Measurements from ENCODE around the gene ERG. TPM values are rescaled to one million over a fixed set of nuclear protein-coding genes. Genes with fewer than 3 reads are reported as not detected.

The ERG gene, protein sequence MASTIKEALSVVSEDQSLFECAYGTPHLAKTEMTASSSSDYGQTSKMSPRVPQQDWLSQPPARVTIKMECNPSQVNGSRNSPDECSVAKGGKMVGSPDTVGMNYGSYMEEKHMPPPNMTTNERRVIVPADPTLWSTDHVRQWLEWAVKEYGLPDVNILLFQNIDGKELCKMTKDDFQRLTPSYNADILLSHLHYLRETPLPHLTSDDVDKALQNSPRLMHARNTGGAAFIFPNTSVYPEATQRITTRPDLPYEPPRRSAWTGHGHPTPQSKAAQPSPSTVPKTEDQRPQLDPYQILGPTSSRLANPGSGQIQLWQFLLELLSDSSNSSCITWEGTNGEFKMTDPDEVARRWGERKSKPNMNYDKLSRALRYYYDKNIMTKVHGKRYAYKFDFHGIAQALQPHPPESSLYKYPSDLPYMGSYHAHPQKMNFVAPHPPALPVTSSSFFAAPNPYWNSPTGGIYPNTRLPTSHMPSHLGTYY
- 3.0 and 3.1 TPM in 2 replicates for total RNA-seq (2021; fragmentation: NEBNext Ultra II Directional; extraction: Animal tissue kit (Norgen Biotek cat#: 25700))
- 1.0 and 1.1 TPM in 2 replicates for polyA plus RNA-seq (2011; rRNA removed)
- 0.71 TPM for polyA plus RNA-seq (2011; cell fraction: cytosol; rRNA removed)
- 2.3 TPM for polyA plus RNA-seq (2011; cell fraction: nucleus; rRNA removed)
- 1.1 to 1.7 TPM (median 1.4 TPM) in 4 replicates for polyA plus RNA-seq (2012, experiment 1 of 2)
- polyA plus RNA-seq (2012, experiment 2 of 2) = 0.35 TPM
- 2.5 TPM for polyA plus RNA-seq (2013, experiment 1 of 2)
- polyA plus RNA-seq (2013, experiment 2 of 2) = 2.3 TPM
- 1.1 and 5.0 TPM in 2 replicates for polyA minus RNA-seq (2011; rRNA and poly(A)+ RNA removed)
- polyA minus RNA-seq (2011; cell fraction: cytosol; rRNA and poly(A)+ RNA removed) = 0.37 TPM
- polyA minus RNA-seq (2011; cell fraction: nucleus; rRNA and poly(A)+ RNA removed) = 0.70 TPM
- long read RNA-seq, experiment 1, partial matches to known transcripts = 2 of 4 reads
- long read RNA-seq, experiment 1, other reads (novel, unspliced or antisense) = 2 of 4 reads
- long read RNA-seq, experiment 2 = 0 reads

DNA sequence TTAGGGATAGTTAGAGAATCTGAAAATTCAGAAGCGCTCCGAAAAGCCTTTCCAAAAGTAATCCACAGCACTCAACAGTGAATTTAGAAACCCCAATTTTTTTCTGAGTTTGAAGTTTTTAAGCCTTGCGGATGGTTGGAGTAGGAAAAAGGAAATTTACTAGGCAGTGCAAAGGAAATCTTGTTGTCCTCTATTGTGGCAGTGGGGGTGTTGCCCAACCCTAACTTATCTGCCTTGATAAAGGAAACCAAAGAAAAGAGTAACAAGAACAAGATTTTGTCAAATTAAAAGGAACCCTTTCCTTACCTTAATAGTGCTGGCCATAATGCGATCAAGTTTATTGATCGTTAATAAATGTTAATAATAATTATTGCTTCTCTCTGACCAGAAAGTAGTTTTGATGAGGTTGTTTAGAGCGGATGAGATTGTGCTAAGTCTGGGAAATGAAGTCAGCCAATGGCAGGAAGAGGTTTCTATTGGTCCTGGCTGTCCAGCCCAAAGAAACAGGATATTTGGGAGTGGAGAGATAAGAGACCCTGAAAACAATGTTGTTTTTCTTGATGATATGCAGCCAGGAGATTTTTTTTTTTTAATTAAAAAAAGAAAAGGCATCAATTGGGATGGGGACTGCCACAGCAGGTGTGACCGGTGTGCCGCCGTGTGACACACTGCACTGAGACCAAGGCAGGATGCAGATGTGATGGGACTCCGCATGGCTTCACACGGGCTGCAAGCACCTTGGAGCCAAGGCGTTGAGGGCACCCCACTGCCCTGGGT, at the start of gene ERG:
ERG (minus strand) TSS at position 421 of the 777 bp plus-strand sequence; CDS start at position 324, 97 bp downstream.
- no peak within 1 kb of the TSS; the same call in 1 of the 2 replicates for H2BK5ac ChIP-seq (ENCODE audit: low read depth, low read length)
- H3K36me3 ChIP-seq (ENCODE audit: control insufficient read depth in 2 of 4, insufficient read depth in 4 of 4, low read length in 3 of 4) = no peaks in the 10 kb centered on the region
- no peak within 1 kb of the TSS for H3K4me2 ChIP-seq (ENCODE audit: insufficient read depth in 1 of 2, low read depth in 2 of 2, low read length in 2 of 2)
- WGBS, 2 experiments (ENCODE audit: extremely low coverage in 1 of 2, insufficient coverage in 1 of 2, insufficient read length in 1 of 2, insufficient replicate concordance in 2 of 2, low coverage in 1 of 2, low lambda C conversion rate in 2 of 2, missing lambda C conversion rate in 1 of 2) = 83% methylated on average over 12 of the region's 12 CpGs; no CpG with 5 or more reads in 1 of the 2 experiments
- H2AFZ ChIP-seq (ENCODE audit: low read length) = no peak within 1 kb of the TSS
- no peaks in the 10 kb centered on the region for H3K9me3 ChIP-seq (ENCODE audit: insufficient read depth in 2 of 2, low read depth in 1 of 2, low read length in 1 of 2)
- H3K79me1 ChIP-seq (ENCODE audit: low read depth, low read length) = no peaks in the 10 kb centered on the region
- no peak within 1 kb of the TSS for H3K18ac ChIP-seq (ENCODE audit: extremely low read depth, low read length)
- DNase-seq (ENCODE audit: low read depth in 1 of 2, low spot score in 2 of 2) = no peak
- no peak within 1 kb of the TSS for H4K8ac ChIP-seq (ENCODE audit: extremely low read depth, insufficient read depth, low read length)
- no peaks in the 10 kb centered on the region for H3K79me2 ChIP-seq (ENCODE audit: control insufficient read depth in 1 of 2, insufficient read depth in 2 of 2, low read length in 2 of 2)
- ChIA-PET CTCF (ENCODE audit: partially characterized antibody) (no interaction called here), POLR2A (ENCODE audit: partially characterized antibody) (interaction anchor here (0.6 kb wide), 1 partner anchor 49 kb away, joined by 3 read pairs; no protein-coding TSS in a partner anchor)
- peak within 1 kb of the TSS; percentile 37 for H4K91ac ChIP-seq (replicated peaks; ENCODE audit: insufficient read length, low read length)
- no peak within 1 kb of the TSS for H3K9ac ChIP-seq (replicated peaks in 1 of 4; ENCODE audit: extremely low read depth in 1 of 4, low read depth in 3 of 4, low read length in 3 of 4)
- no peaks in the 10 kb centered on the region; the same call in 1 of the 2 replicates for H3K23me2 ChIP-seq (ENCODE audit: low read depth, low read length)
- H2BK120ac ChIP-seq (replicated peaks; ENCODE audit: low read depth, low read length) = no peak within 1 kb of the TSS
- no peak within 1 kb of the TSS for H3K23ac ChIP-seq (ENCODE audit: insufficient read length)
- no peaks in the 10 kb centered on the region; a peak in 1 of 7 replicates for H3K27me3 ChIP-seq (replicated peaks in 1 of 4; ENCODE audit: control insufficient read depth in 3 of 4, extremely low read depth in 1 of 4, insufficient read depth in 3 of 4, low read length in 3 of 4)
- peak within 1 kb of the TSS; percentile 45 for H4K5ac ChIP-seq (ENCODE audit: insufficient read length, low read depth, low read length)
- no peak within 1 kb of the TSS for H2AK5ac ChIP-seq (ENCODE audit: low read depth, low read length)
- no peak within 1 kb of the TSS for H2BK20ac ChIP-seq (ENCODE audit: low read length)
- H3K4me3 ChIP-seq (ENCODE audit: extremely low read depth in 1 of 4, insufficient read depth in 2 of 4, low read depth in 3 of 4, low read length in 4 of 4) = no peak within 1 kb of the TSS
- H3K4ac ChIP-seq (replicated peaks; ENCODE audit: insufficient read length, low read depth, low read length) = no peak within 1 kb of the TSS
- no peak within 1 kb of the TSS for H3K27ac ChIP-seq (ENCODE audit: low read depth, low read length)
- FAIRE-seq = no peak
- peak within 1 kb of the TSS; percentile 64; the same call in 1 of the 2 replicates for H2BK12ac ChIP-seq (ENCODE audit: low read depth, low read length)
- no peak within 1 kb of the TSS for H3K56ac ChIP-seq (replicated peaks; ENCODE audit: insufficient read length, low read depth, low read length)
- no peaks in the 10 kb centered on the region for H4K20me1 ChIP-seq (replicated peaks in 1 of 2; ENCODE audit: control insufficient read depth in 1 of 2, insufficient read depth in 2 of 2, low read length in 2 of 2)
- no peak within 1 kb of the TSS for H3K14ac ChIP-seq (ENCODE audit: insufficient read length)
- peaks cover 2 to 7% (median 3%) of the 10 kb centered on the region in 4 experiments; a peak in 5 of 7 replicates for H3K4me1 ChIP-seq (replicated peaks in 1 of 4; ENCODE audit: control insufficient read depth in 3 of 4, insufficient read depth in 4 of 4, low read length in 3 of 4)
- no peak within 1 kb of the TSS for H2BK15ac ChIP-seq (ENCODE audit: low read length)

All from H1 (cell line).